H9 (cell line): Measurements from ENCODE around the gene CHAC2. TPM values are rescaled to one million over a fixed set of nuclear protein-coding genes. Genes with fewer than 3 reads are reported as not detected.

Experiments used
- DNase-seq: peaks from one replicate; pipeline ENCODE4 v3.0.0-alpha.2; 2017
- H2AFZ ChIP-seq: one replicate; pipeline ENCODE4 v1.6.1; 2013; ENCODE audit warnings: mild to moderate bottlenecking, low read length, control low read depth, moderate library complexity
- H2AK5ac ChIP-seq: 2 replicates; pipeline ENCODE4 v1.6.1; 2013; ENCODE audit warnings: low read length, control low read depth, mixed read lengths; ENCODE audit not compliant: insufficient read length
- H2BK120ac ChIP-seq: one replicate; pipeline ENCODE4 v1.6.1; 2013; ENCODE audit warnings: low read depth, mild to moderate bottlenecking, low read length, control low read depth, inconsistent platforms; ENCODE audit not compliant: poor library complexity, severe bottlenecking
- H2BK12ac ChIP-seq: 2 replicates; pipeline ENCODE4 v1.6.1; 2013; ENCODE audit warnings: low read length, control low read depth, mixed read lengths, low read depth; ENCODE audit not compliant: insufficient read length
- H2BK15ac ChIP-seq: 2 replicates; pipeline ENCODE4 v1.6.1; 2013; ENCODE audit warnings: low read depth, low read length, control low read depth
- H2BK20ac ChIP-seq: one replicate; pipeline ENCODE4 v1.6.1; 2013; ENCODE audit warnings: low read depth, mild to moderate bottlenecking, low read length, control low read depth, inconsistent platforms; ENCODE audit not compliant: poor library complexity, severe bottlenecking
- H2BK5ac ChIP-seq: 2 replicates; pipeline ENCODE4 v1.6.1; 2013; ENCODE audit warnings: low read length, control low read depth, mixed read lengths; ENCODE audit not compliant: insufficient read length
- H3K14ac ChIP-seq: 2 replicates; pipeline ENCODE4 v1.6.1; 2013; ENCODE audit warnings: low read length, control low read depth; ENCODE audit not compliant: insufficient read depth
- H3K18ac ChIP-seq: 2 replicates; pipeline ENCODE4 v1.6.1; 2013; ENCODE audit warnings: low read depth, mild to moderate bottlenecking, mixed read lengths, low read length, control low read depth; ENCODE audit not compliant: insufficient read length
- H3K23ac ChIP-seq: 2 replicates; pipeline ENCODE4 v1.6.1; 2013; ENCODE audit warnings: low read length, control low read depth, mixed read lengths, low read depth; ENCODE audit not compliant: insufficient read length
- H3K23me2 ChIP-seq: 2 replicates; pipeline ENCODE4 v1.6.1; 2013; ENCODE audit warnings: low read depth, mild to moderate bottlenecking, mixed read lengths, low read length, control low read depth; ENCODE audit not compliant: insufficient read length, poor library complexity, severe bottlenecking
- H3K27ac ChIP-seq: 2 replicates; pipeline ENCODE4 v1.5.1; 2013; ENCODE audit warnings: low read length, control low read depth, mixed read lengths, low read depth; ENCODE audit not compliant: insufficient read length
- H3K27me3 ChIP-seq: 2 replicates; pipeline ENCODE4 v1.6.1; 2013; ENCODE audit warnings: low read length, control low read depth, inconsistent platforms; ENCODE audit not compliant: insufficient read depth
- H3K4ac ChIP-seq: 2 replicates; pipeline ENCODE4 v1.6.1; 2013; ENCODE audit warnings: low read depth, mild to moderate bottlenecking, control low read depth, inconsistent platforms, low read length, moderate library complexity
- H3K4me1 ChIP-seq: 2 replicates; pipeline ENCODE4 v1.6.1; 2013; ENCODE audit warnings: low read length, control low read depth, inconsistent platforms; ENCODE audit not compliant: insufficient read depth
- H3K4me2 ChIP-seq: 2 replicates; pipeline ENCODE4 v1.6.1; 2013; ENCODE audit warnings: low read length, control low read depth, mixed read lengths; ENCODE audit not compliant: insufficient read length, insufficient read depth
- H3K56ac ChIP-seq: 2 replicates; pipeline ENCODE4 v1.6.1; 2013; ENCODE audit warnings: low read depth, mild to moderate bottlenecking, mixed read lengths, low read length, control low read depth; ENCODE audit not compliant: insufficient read length
- H3K79me1 ChIP-seq: 2 replicates; pipeline ENCODE4 v1.6.1; 2013; ENCODE audit warnings: low read depth, mild to moderate bottlenecking, moderate library complexity, low read length, control low read depth, inconsistent platforms; ENCODE audit not compliant: insufficient read depth, poor library complexity, severe bottlenecking
- H3K79me2 ChIP-seq: 2 replicates; pipeline ENCODE4 v1.6.1; 2013; ENCODE audit warnings: low read length, control low read depth, inconsistent platforms; ENCODE audit not compliant: insufficient read depth
- H3K9ac ChIP-seq: 2 replicates; pipeline ENCODE4 v1.6.1; 2013; ENCODE audit warnings: low read length, control low read depth, mixed read lengths; ENCODE audit not compliant: insufficient read length; ENCODE audit errors: extremely low read depth
- H3K9me3 ChIP-seq: one replicate; pipeline ENCODE4 v1.6.1; 2013; ENCODE audit warnings: low read depth, low read length, inconsistent platforms; ENCODE audit not compliant: control insufficient read depth
- H3T11ph ChIP-seq: one replicate; pipeline ENCODE4 v1.6.1; 2013; ENCODE audit warnings: mild to moderate bottlenecking, low read length, control low read depth, inconsistent platforms
- H4K20me1 ChIP-seq: one replicate; pipeline ENCODE4 v1.6.1; 2013; ENCODE audit not compliant: control insufficient read depth, insufficient read length, insufficient read depth
- H4K5ac ChIP-seq: 2 replicates; pipeline ENCODE4 v1.6.1; 2013; ENCODE audit warnings: low read depth, mild to moderate bottlenecking, mixed read lengths, low read length, control low read depth; ENCODE audit not compliant: insufficient read length
- H4K8ac ChIP-seq: replicated peaks from 2 replicates; pipeline ENCODE4 v1.6.1; 2013; ENCODE audit warnings: low read length, control low read depth, mixed read lengths, low read depth; ENCODE audit not compliant: insufficient read length
- H4K91ac ChIP-seq: 2 replicates; pipeline ENCODE4 v1.6.1; 2013; ENCODE audit warnings: low read depth, mild to moderate bottlenecking, moderate library complexity, mixed read lengths, low read length, control low read depth; ENCODE audit not compliant: insufficient read length
- H3K27ac Mint-ChIP-seq, 3 experiments: 2 replicates in 2 of 3; 3 replicates in 1 of 3; pipeline ENCODE4 v1.8.0; 2020 to 2021; ENCODE audit warnings: mixed read lengths in 3 of 3, mild to moderate bottlenecking in 1 of 3, moderate library complexity in 1 of 3
- H3K27me3 Mint-ChIP-seq: 2 replicates; pipeline ENCODE4 v1.8.0; 2021; ENCODE audit warnings: low read depth, mild to moderate bottlenecking, moderate library complexity, mixed read lengths
- H3K36me3 Mint-ChIP-seq, 3 experiments: 2 replicates in 2 of 3; 3 replicates in 1 of 3; pipeline ENCODE4 v1.8.0; 2020 to 2021; ENCODE audit warnings: low read depth in 3 of 3, mixed read lengths in 3 of 3; ENCODE audit not compliant: insufficient read depth in 1 of 3
- H3K4me1 Mint-ChIP-seq, 2 experiments: 2 replicates each; pipeline ENCODE4 v1.8.0; 2020; ENCODE audit warnings: mixed read lengths in 2 of 2
- H3K4me3 Mint-ChIP-seq, 2 experiments: 2 replicates in 1 of 2; 3 replicates in 1 of 2; pipeline ENCODE4 v1.8.0; 2020 to 2021; ENCODE audit warnings: mild to moderate bottlenecking in 2 of 2, mixed read lengths in 2 of 2, moderate library complexity in 1 of 2
- H3K9me3 Mint-ChIP-seq, 2 experiments: 2 replicates in 1 of 2; 3 replicates in 1 of 2; pipeline ENCODE4 v1.8.0; 2020; ENCODE audit warnings: mild to moderate bottlenecking in 2 of 2, mixed read lengths in 2 of 2, moderate library complexity in 1 of 2
- CTCF ChIP-seq: fragments of 200-600 bp; sonication (generic); conservative IDR thresholded peaks from 3 replicates; pipeline ENCODE4 v1.8.0; 2021; ENCODE audit warnings: antibody characterized with exemption, mild to moderate bottlenecking
- WGBS: extraction: QIAGEN DNeasy Blood & Tissue Kit; methylation state at CpG from one replicate; pipeline ENCODE4 v1.1.7; 2013; ENCODE audit warnings: missing lambda C conversion rate, low lambda C conversion rate, mixed read lengths; ENCODE audit not compliant: insufficient read length; ENCODE audit errors: extremely low coverage; 5-methylcytosine and 5-hydroxymethylcytosine counted together
- total RNA-seq: library from RNA; stranded (reverse); gene quantifications from 2 replicates; pipeline ENCODE4 v1.2.1, GENCODE V29; 2021

CHAC2 gene
- total RNA-seq, 1 experiment from 2014 or later: 11.3 TPM

DNA sequence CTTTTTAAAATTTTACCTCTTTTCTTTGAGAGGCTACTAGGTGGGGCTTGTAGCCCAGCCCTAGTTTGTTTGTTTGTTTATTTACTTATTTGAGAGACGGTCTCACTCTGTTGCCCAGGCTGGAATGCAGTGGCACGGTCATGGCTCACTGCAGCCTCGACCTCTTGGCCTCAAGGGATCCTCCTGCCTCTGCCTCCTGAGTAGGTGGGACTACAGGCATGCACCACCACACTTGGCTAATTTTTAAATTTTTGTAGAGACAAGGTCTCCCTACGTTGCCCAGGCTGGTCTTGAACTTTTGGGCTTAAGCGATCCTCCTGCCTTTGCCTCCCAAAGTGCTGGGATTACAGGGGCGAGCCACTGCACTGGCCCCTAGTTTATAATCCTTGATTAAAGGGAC is 54.2 kb downstream of the CHAC2 start:
- Histone ChIP-seq H3K23me2 (no peaks in the 10 kb centered on the region), H3K79me1 (no peaks in the 10 kb centered on the region), H3K56ac (no peak overlapping the region), H3K27ac (no peak overlapping the region), H3K4me2 (no peak overlapping the region), H4K91ac (no peak overlapping the region), H2BK15ac (no peak overlapping the region), H3K4me1 (peaks cover 4% of the 10 kb centered on the region; the same call in 1 of the 2 replicates), H2AFZ (no peak overlapping the region), H4K20me1 (no peaks in the 10 kb centered on the region), H4K5ac (no peak overlapping the region), H3K23ac (no peak overlapping the region), H3K79me2 (no peaks in the 10 kb centered on the region), H3K14ac (no peak overlapping the region), H2BK120ac (no peak overlapping the region), H3K27me3 (no peaks in the 10 kb centered on the region), H4K8ac (no peak overlapping the region), H2AK5ac (no peak overlapping the region), H3K9me3 (no peaks in the 10 kb centered on the region), H3K18ac (no peak overlapping the region), H2BK12ac (no peak overlapping the region), H3K9ac (no peak overlapping the region), H3T11ph (no peak overlapping the region), H3K4ac (no peak overlapping the region), H2BK20ac (no peak overlapping the region), H2BK5ac (no peak overlapping the region)
- H3K4me3 Mint-ChIP-seq: no peak overlapping the region
- no peak for DNase-seq
- H3K36me3 Mint-ChIP-seq: peaks cover 0 to 10% (median 5%) of the 10 kb centered on the region in 3 experiments; a peak in 3 of 7 replicates
- H3K9me3 Mint-ChIP-seq: no peaks in the 10 kb centered on the region
- no peak overlapping the region for H3K27ac Mint-ChIP-seq
- H3K27me3 Mint-ChIP-seq: no peaks in the 10 kb centered on the region
- no CpG with 5 or more reads among the region's 6 CpGs for WGBS
- TF ChIP-seq CTCF: no peak
- peaks cover 11 to 18% of the 10 kb centered on the region in 2 experiments for H3K4me1 Mint-ChIP-seq
